HG03196 (cell line): ENCODE measurements around the gene ARFGAP1.

Experiments used
- ATAC-seq: cut with Tn5 transposase; IDR thresholded peaks from one replicate; pipeline ENCODE4 v1.9.1; 2021; ENCODE audit not compliant: unreplicated experiment

ARFGAP1 gene

DNA sequence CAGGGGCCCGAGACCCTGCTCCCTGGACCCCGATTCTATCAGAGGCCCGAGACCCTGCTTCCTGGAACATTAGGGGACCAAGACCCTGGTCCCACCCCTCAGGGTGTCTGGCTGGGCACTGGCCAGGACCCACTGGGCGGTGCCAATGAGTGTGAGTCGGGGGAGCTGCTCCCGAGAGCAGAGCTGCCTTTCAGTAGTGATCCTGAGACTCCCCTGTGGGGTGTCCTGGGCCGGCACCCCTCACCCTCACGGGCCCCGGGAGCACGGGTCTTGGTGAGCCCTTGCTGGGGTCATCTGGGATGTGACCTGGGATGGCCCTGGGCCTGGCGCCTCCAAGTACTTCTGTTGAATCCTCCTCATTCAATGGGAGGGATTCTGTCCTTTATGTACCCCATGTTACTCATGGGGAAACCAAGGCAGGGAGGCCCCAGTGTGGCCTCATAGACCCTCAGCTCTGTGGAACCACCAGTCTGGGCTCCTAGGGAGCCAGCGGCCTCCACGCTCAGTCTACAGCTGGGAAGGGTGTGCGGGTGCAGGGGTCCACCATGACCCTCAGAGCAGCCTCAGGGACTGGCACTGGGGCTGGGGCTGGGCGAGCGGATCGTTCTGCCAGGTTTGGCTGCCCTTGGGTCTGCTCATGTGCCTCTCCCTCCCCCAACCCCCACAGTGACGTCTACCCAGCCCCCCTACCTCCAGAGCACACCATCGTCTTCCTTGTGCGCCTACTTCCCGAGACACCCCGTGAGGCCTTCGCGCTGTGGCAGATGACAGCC is 46.0 kb downstream of the ARFGAP1 start:
- no peak for ATAC-seq

DNA sequence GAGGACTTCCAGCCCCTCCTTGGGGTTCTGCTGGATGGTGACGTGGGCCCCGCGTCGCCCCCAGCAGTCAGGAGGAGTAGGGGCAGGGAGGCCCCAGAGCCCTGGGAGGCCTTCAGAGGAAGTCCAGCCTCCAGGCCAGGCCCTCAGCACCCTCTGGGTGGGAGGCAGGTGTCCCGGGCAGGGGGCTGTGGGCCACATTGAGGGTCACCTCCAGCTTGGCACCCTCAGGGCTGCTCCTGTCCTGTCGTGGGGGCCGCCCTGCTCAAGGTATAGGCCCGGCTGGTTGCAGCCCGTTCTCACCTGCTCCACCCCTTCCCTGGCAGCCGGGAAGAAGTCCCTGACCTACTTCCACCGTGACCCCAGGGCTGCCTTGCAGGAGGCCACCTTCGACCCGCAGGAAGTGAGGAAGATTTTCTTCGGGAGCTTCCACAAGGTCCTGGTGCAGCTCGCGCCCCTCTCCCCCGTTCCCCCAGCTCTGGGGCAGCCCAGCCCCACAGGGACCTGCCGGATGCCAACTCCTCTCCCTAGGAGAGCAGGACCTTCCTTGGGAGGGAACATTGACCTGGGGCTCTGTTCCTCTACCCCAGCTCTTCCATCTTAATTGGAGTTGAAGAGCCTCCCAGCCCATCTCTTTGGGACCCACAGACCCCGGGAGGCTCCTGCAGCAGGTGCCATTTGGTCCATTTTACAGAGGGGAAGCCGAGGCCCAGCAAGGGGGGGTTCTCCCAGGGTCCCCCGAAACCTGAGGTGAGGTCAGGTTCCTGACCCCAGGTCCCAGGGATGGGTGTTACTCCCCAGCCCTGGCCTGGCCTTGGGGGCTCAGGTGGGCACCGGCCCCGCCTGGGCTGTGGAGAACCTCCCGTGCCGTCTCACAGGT is 46.8 kb downstream of the ARFGAP1 start:
- ATAC-seq: no peak

DNA sequence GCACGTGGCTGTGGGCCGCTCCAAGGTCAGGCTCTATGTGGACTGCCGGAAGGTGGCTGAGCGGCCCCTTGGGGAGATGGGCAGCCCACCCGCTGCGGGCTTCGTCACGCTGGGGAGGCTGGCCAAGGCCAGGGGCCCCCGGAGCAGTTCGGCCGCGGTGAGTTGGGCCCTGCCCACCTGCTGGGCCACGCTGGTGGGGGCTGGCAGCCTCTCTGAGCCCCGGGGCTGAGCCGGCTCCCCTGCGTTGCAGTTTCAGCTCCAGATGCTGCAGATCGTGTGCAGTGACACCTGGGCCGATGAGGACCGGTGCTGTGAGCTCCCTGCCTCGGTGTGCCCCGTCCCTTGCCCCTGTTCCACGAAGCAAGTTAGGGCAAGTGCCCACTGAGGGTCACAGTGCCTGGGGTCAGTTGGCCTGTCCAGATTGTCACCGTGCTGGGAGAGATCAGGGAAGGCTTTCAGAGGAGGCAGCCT is 47.5 kb downstream of the ARFGAP1 start:
- no peak for ATAC-seq

DNA sequence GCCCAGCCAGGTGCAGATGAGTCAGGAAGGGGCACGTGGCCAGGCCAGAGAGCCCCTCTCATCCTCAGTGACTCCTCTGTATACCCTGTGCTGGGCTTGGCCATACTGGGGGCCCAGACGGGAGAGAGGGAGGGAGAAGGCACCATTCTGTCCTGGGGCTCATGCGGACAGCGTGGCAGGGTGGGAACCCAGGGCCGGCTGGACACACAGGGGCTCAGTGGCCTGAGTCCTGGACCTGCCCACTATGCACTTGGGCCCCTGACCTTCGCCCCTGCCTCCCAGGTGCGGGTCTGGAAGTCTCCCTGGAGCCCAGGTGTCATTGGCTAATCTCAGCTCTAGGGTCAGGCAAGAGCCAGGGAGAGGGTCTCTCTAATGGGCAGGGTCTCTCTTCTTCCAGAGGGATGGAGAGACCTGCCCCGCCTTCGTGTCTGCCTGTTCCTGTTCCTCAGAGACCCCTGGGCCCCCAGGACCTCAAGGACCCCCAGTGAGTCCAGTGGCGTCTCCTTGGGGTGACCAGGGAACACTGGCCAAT is 48.1 kb downstream of the ARFGAP1 start:
- ATAC-seq: no peak

DNA sequence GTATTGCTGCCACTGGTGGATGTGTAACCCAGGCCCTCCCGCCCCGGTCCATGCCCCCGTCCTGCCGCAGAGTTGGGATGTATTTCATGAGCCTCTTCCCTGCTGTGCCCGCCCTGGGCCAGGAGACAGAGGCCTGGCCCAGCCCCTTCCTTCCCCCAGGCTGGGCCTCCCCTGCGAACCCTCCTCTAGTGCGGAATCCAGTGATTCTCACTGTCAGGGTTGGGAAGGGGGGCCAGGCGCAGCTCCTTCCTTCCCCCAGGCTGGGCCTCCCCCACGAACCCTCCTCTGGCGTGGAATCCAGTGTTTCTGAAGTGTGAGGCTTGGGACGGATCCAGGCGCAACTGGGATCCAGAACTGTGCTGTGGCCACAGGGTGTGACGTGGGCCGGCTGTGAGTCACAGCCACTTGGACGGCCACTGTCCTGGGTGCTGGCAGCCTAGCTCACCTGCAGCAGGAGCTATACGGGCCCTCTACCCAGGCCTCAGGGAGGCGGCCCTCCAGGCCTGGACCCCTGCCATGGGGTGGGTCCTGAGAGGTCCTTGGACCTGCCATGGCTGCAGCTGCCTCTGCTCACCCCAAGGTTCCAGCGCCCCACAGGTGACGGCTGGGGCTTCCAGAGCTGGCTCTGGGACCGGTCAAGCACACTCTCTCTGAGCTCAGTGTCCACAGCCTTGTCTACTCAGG is 48.7 kb downstream of the ARFGAP1 start:
- no peak for ATAC-seq

DNA sequence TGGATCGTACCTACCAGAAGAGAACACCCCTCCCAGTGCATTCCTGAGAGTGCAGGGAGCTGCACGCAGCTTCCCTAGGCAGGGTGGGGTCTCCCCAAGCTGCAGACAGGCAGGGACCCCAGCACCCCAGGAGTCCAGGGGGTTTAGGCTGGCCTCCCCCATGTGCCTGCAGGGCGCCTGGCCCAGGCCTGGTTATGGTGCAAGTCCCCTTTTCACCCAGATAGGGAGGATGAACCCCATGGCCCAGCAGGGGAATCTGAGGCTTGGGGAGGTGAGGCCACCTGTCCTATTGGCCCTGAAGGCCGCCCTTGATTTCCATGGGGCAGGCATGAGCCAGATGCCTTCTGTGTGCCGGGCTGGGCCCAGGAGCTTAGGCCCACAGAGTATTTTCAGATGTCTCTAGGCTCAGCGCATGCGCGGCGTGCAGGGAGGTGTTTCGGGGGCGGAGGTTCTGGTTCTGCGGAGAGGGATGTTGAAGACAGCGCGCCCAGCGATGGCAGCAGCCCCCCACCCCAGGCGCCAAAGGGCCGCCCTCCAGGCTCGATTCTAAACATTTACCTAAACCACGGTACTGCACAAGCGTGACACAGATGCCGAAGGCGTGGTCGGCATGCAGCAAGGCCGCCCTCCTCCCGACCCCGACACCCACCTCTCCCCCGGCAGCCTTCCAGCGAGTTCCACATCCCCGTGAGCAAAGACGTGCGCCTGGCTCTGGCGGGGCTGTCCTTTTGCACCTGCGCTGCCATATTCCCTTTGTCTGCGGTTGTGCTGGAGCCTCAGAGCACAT is 49.7 kb downstream of the ARFGAP1 start:
- ATAC-seq: no peak

DNA sequence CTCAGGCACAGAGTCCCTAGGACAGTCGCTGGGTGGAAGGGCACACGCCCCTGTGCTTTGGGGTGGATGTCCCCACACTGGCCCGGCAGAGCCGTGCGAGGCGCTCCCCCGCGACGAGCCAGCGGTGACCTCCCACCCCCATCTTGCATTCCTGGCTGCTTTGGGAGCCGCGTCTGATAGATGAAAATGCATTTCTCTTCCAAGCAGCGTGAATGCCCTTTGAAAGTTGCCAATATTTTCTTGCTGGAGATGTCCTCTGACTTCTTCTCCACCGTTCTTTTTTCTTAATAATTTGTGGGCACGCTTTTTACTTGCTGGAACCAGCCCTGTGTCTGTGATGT is 50.3 kb downstream of the ARFGAP1 start:
- no peak for ATAC-seq

DNA sequence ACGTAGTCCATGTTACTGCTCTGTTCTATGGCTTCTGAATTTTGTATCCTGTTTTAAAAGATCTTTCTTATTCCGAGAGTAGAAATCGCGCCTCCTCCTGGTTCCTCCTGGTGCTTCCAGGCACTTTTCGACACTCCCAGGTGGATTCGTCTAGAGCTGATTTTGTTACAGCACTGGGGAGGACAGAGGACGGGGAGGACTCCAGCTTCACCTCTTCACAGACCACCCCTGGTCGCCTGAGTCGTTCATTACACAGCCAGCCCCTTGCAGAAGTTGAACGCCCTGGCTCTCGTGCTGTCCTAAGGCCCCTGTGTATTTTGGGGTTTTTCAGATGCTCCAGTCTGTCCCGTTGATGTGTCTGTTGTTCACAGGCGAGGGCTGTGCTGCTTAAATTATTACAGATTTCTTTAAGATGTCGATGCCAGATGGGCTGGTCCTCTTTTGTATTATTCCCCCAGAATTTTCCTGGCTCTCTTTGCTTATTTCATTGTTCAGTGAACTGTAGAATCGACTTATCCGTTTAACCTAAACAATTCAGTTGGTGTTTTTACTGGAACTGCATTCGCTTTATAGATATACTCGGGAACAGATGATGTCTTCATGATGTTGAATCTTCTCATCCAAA is 50.9 kb downstream of the ARFGAP1 start:
- ATAC-seq: no peak

DNA sequence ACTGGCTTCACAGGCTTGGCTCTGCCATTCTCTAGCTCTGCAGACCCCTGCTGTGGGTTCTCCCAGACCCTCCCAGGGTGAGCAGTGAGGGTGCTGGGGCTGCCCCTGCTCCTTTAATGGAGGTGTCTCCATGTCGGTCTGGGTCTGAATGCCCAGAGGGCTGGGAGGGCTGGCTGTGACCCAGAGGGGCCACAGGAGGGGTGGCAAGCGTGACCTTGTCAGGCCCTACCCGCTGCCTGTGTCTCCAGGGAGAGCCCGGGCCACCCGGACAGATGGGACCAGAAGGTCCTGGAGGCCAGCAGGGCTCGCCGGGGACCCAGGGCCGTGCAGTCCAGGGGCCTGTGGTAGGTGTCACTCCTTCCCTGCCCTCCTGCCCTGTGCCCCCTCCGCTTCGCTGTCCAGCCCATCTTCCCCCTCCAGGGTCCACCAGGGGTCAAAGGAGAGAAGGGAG is 52.4 kb downstream of the ARFGAP1 start:
- ATAC-seq: no peak

DNA sequence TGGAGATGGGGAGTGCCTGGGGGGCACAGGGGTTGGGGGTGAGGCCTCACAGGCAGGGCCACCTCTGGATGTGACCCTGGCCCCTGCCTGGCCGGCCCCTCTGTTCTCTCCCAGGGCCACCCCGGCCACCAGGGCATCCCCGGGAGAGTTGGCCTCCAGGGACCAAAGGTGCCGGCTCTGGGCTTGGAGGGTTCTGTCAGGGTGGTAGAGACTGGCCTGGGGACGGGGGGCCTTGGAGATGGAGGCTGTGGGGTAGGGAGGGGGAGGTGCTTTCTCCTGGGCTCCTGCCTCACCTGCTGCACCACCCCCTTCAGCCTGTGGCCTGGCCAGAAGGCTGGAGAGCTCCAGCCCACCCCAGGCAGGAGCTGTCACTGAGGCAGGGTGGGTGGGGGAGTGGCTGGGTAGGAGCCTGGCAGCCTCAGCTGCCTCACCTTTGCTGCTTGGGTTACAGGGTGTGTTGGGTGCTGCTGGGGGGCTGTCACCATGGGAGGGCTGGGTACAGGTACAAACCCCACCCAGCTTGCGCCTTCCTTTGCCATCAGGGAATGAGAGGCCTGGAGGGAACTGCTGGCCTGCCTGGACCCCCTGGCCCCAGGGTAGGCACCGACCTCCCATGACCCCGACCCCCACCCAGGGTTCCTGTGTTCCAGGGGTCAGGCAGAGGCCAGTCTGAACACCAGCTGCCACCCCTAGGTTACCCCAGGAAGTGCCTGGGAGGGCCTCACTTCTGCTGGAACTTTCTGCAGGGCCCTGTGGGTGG is 53.1 kb downstream of the ARFGAP1 start:
- no peak for ATAC-seq

DNA sequence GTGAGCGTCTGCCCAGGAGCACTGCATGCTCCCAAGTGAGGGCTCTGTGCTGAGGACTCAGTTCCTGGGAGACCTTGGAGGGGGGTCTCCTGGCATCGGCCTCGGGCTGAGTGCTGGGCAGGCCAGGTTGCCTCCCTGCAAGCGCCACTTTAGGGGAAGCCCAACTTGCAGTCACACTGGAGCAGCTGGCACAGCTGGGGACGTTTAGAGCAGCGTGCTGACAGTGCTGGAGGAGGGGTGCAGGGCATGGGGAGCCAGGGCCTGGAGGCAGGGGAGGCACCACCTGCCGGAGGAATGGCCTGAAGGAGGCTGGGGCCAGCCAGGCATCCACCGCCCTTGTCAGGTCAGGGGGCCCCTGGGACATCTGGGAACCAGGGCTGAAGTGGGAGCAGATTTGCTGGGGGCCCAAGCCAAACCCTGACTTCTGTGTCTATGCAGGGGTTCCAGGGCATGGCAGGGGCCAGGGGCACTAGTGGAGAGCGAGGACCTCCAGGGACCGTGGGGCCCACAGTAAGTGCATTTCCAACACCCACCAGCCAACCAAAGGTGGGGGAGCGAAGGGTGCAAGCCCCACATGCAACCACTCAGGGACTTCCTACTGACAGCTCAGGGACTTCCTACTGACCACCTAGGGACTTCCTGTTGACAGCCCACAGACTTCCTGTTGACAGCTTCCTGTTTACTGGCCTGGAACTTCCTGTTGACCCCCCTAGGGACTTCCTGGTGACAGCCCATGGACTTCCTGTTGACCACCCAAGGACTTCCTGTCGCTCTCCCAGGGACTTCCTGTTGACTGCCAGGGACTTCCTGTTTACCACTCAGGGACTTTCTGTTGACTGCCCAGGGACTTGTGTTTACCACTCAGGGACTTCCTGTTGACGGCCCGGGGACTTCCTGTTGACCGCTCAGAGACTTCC is 54.0 kb downstream of the ARFGAP1 start:
- ATAC-seq: no peak

DNA sequence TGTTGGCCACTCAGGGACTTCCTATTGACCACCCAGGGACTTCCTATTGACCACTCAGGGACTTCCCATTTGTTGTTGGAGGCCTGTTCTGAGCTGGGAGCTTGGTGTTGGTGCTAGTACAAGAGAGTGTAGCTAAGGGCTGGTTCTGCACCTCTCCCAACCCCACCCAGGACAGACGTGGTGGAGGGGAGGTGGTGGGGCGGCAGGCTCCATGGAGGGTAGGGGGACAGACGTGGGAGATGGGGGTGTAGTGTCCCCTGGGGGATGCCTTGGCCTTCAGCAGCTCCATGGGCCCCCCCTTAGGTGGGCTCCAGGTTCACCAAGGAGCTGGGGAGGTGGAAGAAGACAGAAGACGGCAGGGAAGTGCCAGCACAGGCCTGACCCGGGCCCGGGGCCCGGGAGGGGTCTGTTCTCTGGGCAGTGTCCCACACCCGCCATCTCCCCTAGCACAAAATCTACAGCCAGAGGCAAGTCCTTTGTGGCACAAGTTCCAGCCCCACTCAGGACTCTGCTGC is 54.7 kb downstream of the ARFGAP1 start:
- ATAC-seq: no peak

DNA sequence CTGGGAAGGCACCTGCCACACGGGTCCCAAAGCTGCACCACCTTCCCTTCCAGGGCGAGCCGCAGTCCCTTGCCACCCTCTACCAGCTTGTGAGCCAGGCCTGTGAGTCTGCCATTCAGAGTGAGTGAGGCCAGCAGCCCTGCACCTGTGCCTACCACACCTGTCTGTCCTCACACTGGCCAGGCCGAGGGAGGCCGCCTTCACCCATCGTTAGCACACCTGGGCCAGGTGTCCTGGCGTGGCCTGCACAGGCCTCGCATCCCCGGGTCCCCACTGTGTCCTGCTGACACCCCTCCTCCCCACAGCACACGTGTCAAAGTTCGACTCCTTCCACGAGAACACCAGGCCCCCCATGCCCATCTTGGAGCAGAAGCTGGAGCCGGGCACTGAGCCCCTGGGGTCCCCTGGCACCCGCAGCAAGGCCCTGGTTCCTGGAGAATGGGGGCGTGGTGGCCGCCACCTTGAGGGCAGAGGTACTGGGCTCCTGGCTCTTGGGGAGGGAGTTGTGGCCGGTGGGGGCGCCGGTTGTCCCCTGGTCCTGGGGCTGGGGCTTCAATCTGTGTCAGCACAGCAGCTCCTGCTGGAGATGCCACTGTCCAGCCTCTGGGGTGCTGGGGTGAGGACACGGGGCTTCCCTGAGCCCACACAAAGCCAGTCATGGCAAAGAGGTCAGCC is 55.5 kb downstream of the ARFGAP1 start:
- ATAC-seq: no peak

DNA sequence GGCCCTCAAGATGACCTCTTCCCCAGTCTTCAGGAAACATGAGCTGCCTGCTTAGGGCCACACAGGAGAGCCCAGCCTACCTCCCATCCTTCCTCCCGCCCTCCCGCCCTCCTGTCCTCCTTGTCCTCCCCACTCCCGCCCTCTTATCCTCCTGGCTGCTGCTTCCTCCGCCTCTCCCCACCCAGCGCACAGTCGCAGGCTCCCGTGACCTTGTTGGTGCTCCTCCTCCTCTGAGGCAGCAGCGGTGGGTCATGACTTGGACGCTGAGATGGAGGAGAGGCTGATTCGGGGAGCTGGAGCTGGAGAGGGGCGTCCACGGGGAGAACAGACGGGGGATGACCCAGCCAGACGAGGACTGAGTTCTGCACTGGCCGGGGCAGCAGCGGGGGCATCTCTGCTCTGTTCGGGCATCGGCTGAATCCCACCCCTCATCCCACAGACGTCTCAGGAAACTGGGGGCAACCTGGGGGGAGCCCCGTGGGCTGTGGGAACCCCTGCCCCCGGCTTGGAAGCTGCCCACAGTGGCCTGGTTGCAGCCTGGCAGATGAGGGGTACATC is 56.2 kb downstream of the ARFGAP1 start:
- no peak for ATAC-seq

DNA sequence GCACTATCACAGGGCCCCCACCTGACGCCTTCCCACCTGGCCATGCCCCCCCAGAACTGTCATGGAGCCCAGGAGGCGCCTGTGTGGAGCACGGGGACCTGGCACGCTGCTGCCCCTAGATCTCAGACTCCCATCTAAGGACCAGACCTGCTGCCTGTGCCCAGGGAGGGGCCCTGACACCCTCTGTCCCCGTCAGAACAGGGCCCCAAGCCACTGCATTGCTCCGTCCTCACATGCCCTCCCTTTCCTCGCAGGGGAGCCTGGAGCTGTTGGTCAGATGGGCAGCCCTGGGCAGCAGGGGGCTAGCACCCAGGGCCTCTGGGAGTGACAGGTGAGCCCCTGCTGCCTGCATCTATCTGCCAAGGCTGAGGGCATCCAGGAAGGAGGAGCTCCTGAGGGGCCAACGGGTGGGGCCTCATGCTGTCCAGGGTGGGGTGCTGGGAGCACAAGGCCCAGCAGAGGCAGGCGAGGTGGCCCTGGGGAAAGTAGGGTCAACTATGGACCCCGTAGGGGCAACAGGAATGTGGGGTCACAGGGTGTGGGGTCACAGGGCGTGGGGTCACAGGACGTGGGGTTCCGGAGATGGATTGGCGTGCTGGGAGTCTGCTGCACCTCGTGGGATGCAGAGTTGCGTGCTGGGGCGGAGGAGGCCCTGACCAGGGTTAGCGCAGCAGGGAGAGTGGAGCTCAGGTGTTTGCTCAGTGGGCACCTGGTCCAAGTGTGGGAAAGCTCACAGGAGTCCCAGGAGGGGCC is 56.9 kb downstream of the ARFGAP1 start:
- ATAC-seq: no peak

DNA sequence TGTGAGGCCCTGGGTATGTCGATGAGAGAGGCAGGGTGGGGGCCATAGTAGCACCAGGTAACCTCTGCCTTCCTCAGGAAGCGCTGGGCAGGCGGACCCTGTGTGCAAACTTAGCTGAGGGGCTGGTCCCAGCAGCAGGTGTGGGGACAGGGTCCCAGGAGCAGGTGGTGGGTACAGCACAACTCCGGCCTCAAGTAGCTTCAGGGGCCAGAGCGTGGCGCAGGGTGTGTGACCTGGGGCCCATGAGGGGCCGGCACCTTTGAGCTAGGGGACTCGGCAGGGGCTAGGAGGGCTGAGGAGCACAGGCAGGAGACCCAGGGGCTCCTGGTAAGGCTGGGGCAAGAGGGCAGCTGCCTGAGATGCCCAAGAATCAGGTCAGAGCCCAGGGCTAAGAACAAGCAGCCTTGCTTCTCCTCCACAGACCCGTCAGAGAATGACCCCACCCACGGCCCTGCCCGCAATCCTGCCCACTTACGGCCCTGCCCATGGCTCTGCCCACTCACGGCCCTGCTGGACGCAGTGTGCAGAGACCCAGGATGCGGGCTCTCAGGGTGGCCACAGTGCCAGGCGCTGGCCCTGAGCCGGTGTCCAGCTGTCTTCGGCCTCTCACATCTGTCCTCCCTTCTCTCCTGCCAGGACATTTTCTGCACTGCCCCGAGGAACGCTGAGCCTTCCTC is 57.6 kb downstream of the ARFGAP1 start:
- ATAC-seq: no peak
